Smooth muscle cell of trachea (primary cell): ENCODE data around the gene SLITRK4. TPM values are rescaled to one million over a fixed set of nuclear protein-coding genes. Genes with fewer than 3 reads are reported as not detected.

Source experiments
- total RNA-seq: library from RNA; depleted of rRNA; stranded (reverse); fragments of >200 nt; gene quantifications from 2 replicates; pipeline ENCODE4 v1.2.1, GENCODE V29; 2014

The SLITRK4 gene, protein sequence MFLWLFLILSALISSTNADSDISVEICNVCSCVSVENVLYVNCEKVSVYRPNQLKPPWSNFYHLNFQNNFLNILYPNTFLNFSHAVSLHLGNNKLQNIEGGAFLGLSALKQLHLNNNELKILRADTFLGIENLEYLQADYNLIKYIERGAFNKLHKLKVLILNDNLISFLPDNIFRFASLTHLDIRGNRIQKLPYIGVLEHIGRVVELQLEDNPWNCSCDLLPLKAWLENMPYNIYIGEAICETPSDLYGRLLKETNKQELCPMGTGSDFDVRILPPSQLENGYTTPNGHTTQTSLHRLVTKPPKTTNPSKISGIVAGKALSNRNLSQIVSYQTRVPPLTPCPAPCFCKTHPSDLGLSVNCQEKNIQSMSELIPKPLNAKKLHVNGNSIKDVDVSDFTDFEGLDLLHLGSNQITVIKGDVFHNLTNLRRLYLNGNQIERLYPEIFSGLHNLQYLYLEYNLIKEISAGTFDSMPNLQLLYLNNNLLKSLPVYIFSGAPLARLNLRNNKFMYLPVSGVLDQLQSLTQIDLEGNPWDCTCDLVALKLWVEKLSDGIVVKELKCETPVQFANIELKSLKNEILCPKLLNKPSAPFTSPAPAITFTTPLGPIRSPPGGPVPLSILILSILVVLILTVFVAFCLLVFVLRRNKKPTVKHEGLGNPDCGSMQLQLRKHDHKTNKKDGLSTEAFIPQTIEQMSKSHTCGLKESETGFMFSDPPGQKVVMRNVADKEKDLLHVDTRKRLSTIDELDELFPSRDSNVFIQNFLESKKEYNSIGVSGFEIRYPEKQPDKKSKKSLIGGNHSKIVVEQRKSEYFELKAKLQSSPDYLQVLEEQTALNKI
- 0.33 and 0.87 TPM in 2 replicates for total RNA-seq

GRCh38 chrX:143635915-143636314, at the start of gene SLITRK4:
SLITRK4 (minus strand) TSS chrX:143636101; CDS start chrX:143631108, 4,993 bp downstream.

Other genes with a start within 250 kb of the SLITRK4 start
- gene SPANXN3, start 118.6 kb downstream of the SLITRK4 start, total RNA-seq = not detected in 2 replicates
- not detected in 2 replicates for gene SPANXN2, start 84.7 kb upstream of the SLITRK4 start, total RNA-seq
- not detected in 2 replicates for gene UBE2NL, start 248.0 kb upstream of the SLITRK4 start, total RNA-seq